ENCODE data around the gene CNEP1R1.

DNA sequence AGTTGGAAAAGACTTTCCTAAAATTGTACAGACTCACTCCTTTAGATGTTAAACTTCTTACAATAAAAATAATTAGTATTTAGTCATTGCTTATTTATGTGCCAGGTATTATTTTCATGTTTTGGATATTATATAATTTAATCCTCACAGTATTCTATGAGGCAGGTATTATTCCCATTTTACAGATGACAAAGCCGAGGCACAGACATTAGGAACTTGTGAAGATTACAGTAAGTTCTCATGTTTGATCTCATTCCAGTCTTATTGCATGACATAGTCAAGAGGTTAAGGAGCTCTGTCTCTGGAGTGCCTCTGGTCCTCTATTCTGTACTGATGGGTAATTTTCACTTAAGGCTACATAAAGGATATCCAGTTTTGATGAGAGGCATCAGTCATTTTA, 44.0 kb downstream of the CNEP1R1 start:
- TF ChIP-seq RFX5 (IDR thresholded peaks at IDR 0.05; ENCODE audit: low read depth, low read length): no peak
- no peak for TF ChIP-seq POLR2A (IDR thresholded peaks at IDR 0.05; ENCODE audit: low read depth, low read length)
- TF ChIP-seq CEBPB (IDR thresholded peaks at IDR 0.05; ENCODE audit: low read depth, low read length): no peak
- no peak for TF ChIP-seq CTCF (conservative IDR thresholded peaks at IDR 0.05; ENCODE audit: low read depth, low read length)
- no peak for TF ChIP-seq MAFK (IDR thresholded peaks at IDR 0.05; ENCODE audit: low read depth, low read length)
- no peak for TF ChIP-seq ELK1 (IDR thresholded peaks at IDR 0.05; ENCODE audit: borderline replicate concordance, low read depth, low read length)
- TF ChIP-seq SMC3 (IDR thresholded peaks at IDR 0.05; ENCODE audit: low read depth, low read length): no peak
